GM12878 (cell line): ENCODE measurements around the gene FASTKD2. TPM values are rescaled to one million over a fixed set of nuclear protein-coding genes. Genes with fewer than 3 reads are reported as not detected.

Experiments
- ATAC-seq: fragments of 200-7000 bp; cut with Tn5 transposase; 3 replicates; pipeline ENCODE4 v1.9.1; 2020; ENCODE audit warnings: mild to moderate bottlenecking, moderate library complexity
- BruUV-seq: library from RNA; stranded (reverse); fragments of 400-500 nt; replicated peaks from 2 replicates; lab custom pipeline; 2021; lab: Mats Ljungman, UMichigan
- CTCF ChIA-PET: fragments of 300-600 bp; sonication (Branson Sonifier 250); formaldehyde crosslinking; extraction: SDS; loops from one replicate; lab custom pipeline; 2021; ENCODE audit warnings: inconsistent platforms; lab: Yijun Ruan, JAX
- POLR2A ChIA-PET: fragments of 350-600 bp; formaldehyde crosslinking; extraction: SDS; loops from one replicate; lab custom pipeline; 2021; ENCODE audit warnings: inconsistent platforms; lab: Charles Lee
- RAD21 ChIA-PET: fragments of 300-600 bp; sonication (Branson Sonifier 250); formaldehyde crosslinking; loops from one replicate; lab custom pipeline; 2023; ENCODE audit warnings: antibody characterized with exemption; ENCODE audit not compliant: unreplicated experiment; lab: Charles Lee
- SMC1A ChIA-PET: fragments of 300-600 bp; sonication (Branson Sonifier 250); formaldehyde crosslinking; loops from one replicate; lab custom pipeline; 2023; ENCODE audit not compliant: unreplicated experiment, uncharacterized antibody; lab: Charles Lee
- DNase-seq: peaks from one replicate; pipeline ENCODE4 v3.0.0-alpha.2; 2011; ENCODE audit warnings: low read depth, low spot score
- FAIRE-seq: peaks from 3 replicates; lab custom pipeline; 2011; peaks lifted over from hg19 to GRCh38; lab: Jason Lieb, UNC
- H2AFZ ChIP-seq: 2 replicates; pipeline ENCODE4 v1.6.0; 2011; ENCODE audit warnings: low read depth, low read length, control low read depth; ENCODE audit not compliant: control insufficient read depth
- H3K27ac ChIP-seq: 2 replicates; pipeline ENCODE4 v1.5.1; 2011; ENCODE audit warnings: control low read depth; ENCODE audit not compliant: control insufficient read depth, insufficient read depth
- H3K27me3 ChIP-seq, 2 experiments: replicated peaks in 1 of 2; 2 replicates each; pipeline versions ENCODE4 v1.6.0 to v1.6.1; 2011; ENCODE audit warnings: low read length in 1 of 2; ENCODE audit not compliant: control insufficient read depth in 2 of 2, insufficient read depth in 2 of 2
- H3K36me3 ChIP-seq, 2 experiments: 2 replicates each; pipeline ENCODE4 v1.5.1; 2011; ENCODE audit warnings: low read length in 1 of 2; ENCODE audit not compliant: control insufficient read depth in 2 of 2, insufficient read depth in 2 of 2
- H3K4me1 ChIP-seq: 2 replicates; pipeline ENCODE4 v1.6.1; 2011; ENCODE audit warnings: mild to moderate bottlenecking, low read length, moderate library complexity, mixed read lengths; ENCODE audit not compliant: control insufficient read depth, insufficient read depth
- H3K4me2 ChIP-seq: 2 replicates; pipeline ENCODE4 v1.6.0; 2011; ENCODE audit warnings: control low read depth; ENCODE audit not compliant: control insufficient read depth, insufficient read depth
- H3K4me3 ChIP-seq: fragments of 200-600 bp; sonication (generic); 2 replicates; pipeline ENCODE4 v1.5.1; 2016
- H3K79me2 ChIP-seq: 2 replicates; pipeline ENCODE4 v1.6.0; 2011; ENCODE audit warnings: low read length; ENCODE audit not compliant: control insufficient read depth, insufficient read depth
- H3K9ac ChIP-seq: 2 replicates; pipeline ENCODE4 v1.8.0; 2011; ENCODE audit warnings: low read length, control low read depth, mixed read lengths; ENCODE audit not compliant: control insufficient read depth, insufficient read depth
- H3K9me3 ChIP-seq: replicated peaks from 3 replicates; pipeline ENCODE4 v1.5.1; 2011; ENCODE audit warnings: mild to moderate bottlenecking, low read length; ENCODE audit not compliant: control insufficient read depth, insufficient read depth
- H4K20me1 ChIP-seq: 2 replicates; pipeline ENCODE4 v1.6.0; 2011; ENCODE audit not compliant: control insufficient read depth, insufficient read depth
- E4F1 ChIP-seq: fragments of 450-650 bp; IDR thresholded peaks from 2 replicates; pipeline ENCODE4 v1.6.1; 2018; ENCODE audit warnings: borderline replicate concordance, mild to moderate bottlenecking; ENCODE audit not compliant: partially characterized antibody
- MTA3 ChIP-seq: IDR thresholded peaks from 2 replicates; pipeline ENCODE4 v1.6.1; 2012; ENCODE audit warnings: low read length, inconsistent platforms, borderline replicate concordance
- WRNIP1 ChIP-seq: IDR thresholded peaks from 2 replicates; pipeline ENCODE4 v1.6.1; 2011; ENCODE audit warnings: low read depth, low read length, improper control_type of control experiment, borderline replicate concordance
- ZBTB33 ChIP-seq: fragments of 450-650 bp; IDR thresholded peaks from 2 replicates; pipeline ENCODE4 v1.6.1; 2017; ENCODE audit warnings: mild to moderate bottlenecking
- WGBS: methylation state at CpG from one replicate; pipeline ENCODE4 v1.1.6; 2016; ENCODE audit warnings: low lambda C conversion rate; ENCODE audit not compliant: insufficient replicate concordance, insufficient coverage; ENCODE audit errors: missing lambda C conversion rate; 5-methylcytosine and 5-hydroxymethylcytosine counted together
- in situ Hi-C: fragments of 300-500 bp; cut with MboI; formaldehyde crosslinking; loops from 9 replicates; pipeline ENCODE4 v1.14.3; 2018; ENCODE audit warnings: mixed read lengths
- intact Hi-C: fragments of 100-400 bp; cut with micrococcal nuclease; formaldehyde crosslinking; loops from one replicate; pipeline ENCODE4 v1.14.2; 2022; ENCODE audit not compliant: unreplicated experiment
- polyA plus RNA-seq, 11 experiments: library from polyadenylated mRNA; depleted of rRNA in 4 of 11; unstranded in 6 of 11; stranded (reverse) in 5 of 11; fragments of >200 nt; fragmentation: Nextera tagmentation in 4 of 11; fragmentation: Illumina TruSeq in 1 of 11; extraction: Ambion mirVana in 4 of 11; extraction: Trizol in 1 of 11; gene quantifications; 1 replicate in 1 of 11; 2 replicates in 10 of 11; pipeline versions ENCODE4 v1.2.1 to v1.2.3, GENCODE V29; 2011 to 2016; ENCODE audit warnings: inconsistent platforms in 2 of 11, missing spikeins in 2 of 11, low read depth in 1 of 11
- total RNA-seq, 4 experiments: library from RNA; depleted of rRNA in 3 of 4; stranded (reverse); fragments of >200 nt in 3 of 4; fragmentation: Illumina TruSeq in 1 of 4; extraction: Trizol in 1 of 4; gene quantifications; 2 replicates each; pipeline versions ENCODE4 v1.2.1 to v1.2.3, GENCODE V29; 2013 to 2021
- TF ChIP-seq, protein P1 (sequence below): fragments of 450-650 bp; formaldehyde crosslinking; IDR thresholded peaks from 2 replicates; pipeline ENCODE4 v1.4.0; 2022; ENCODE audit warnings: mild to moderate bottlenecking, moderate library complexity

The FASTKD2 gene
- total and polyA plus RNA-seq, 10 of the 15 experiments (the other 5 are each of a cell fraction or from before 2014, with no cell fraction given): 32.1 to 115 (median 52.3) TPM

DNA sequence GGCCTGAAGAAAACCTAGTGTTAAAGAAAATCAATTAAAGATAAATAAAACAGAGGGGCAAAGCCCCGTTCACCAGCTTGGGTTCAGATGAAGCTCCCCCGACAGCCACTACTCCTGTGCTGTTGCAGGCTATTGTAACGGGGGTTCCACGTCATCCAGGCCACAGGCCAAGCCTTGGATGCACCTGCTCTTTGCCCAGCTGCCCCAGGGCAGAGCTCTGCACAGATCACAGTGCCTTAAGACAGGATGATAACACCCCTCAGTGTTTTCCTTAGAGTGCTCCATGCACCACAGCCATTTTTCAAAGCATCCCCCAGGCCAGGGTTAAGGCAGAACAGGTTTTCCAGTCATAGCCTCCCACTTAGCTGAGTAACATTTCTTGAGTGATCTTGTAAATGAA is 32.0 kb downstream of the FASTKD2 start:
- ChIA-PET CTCF (interaction anchor here (1.4 to 1.7 kb wide), 3 partner anchors 15 to 680 kb away, joined by 3 to 5 read pairs (median 3); no protein-coding TSS in a partner anchor), POLR2A (interaction anchor here (0.5 kb wide), 1 partner anchor 16 kb away, joined by 3 read pairs; no protein-coding TSS in a partner anchor), SMC1A (interaction anchor here (0.6 to 1.5 kb wide), 3 partner anchors 528 to 676 kb away, joined by 3 to 5 read pairs (median 3); no protein-coding TSS in a partner anchor), RAD21 (no interaction called here)
- BruUV-seq: no TSS peak
- TF ChIP-seq WRNIP1: no peak
- TF ChIP-seq MTA3: no peak
- no peak for TF ChIP-seq ZBTB33
- no peak for TF ChIP-seq E4F1
- TF ChIP-seq, protein P1, sequence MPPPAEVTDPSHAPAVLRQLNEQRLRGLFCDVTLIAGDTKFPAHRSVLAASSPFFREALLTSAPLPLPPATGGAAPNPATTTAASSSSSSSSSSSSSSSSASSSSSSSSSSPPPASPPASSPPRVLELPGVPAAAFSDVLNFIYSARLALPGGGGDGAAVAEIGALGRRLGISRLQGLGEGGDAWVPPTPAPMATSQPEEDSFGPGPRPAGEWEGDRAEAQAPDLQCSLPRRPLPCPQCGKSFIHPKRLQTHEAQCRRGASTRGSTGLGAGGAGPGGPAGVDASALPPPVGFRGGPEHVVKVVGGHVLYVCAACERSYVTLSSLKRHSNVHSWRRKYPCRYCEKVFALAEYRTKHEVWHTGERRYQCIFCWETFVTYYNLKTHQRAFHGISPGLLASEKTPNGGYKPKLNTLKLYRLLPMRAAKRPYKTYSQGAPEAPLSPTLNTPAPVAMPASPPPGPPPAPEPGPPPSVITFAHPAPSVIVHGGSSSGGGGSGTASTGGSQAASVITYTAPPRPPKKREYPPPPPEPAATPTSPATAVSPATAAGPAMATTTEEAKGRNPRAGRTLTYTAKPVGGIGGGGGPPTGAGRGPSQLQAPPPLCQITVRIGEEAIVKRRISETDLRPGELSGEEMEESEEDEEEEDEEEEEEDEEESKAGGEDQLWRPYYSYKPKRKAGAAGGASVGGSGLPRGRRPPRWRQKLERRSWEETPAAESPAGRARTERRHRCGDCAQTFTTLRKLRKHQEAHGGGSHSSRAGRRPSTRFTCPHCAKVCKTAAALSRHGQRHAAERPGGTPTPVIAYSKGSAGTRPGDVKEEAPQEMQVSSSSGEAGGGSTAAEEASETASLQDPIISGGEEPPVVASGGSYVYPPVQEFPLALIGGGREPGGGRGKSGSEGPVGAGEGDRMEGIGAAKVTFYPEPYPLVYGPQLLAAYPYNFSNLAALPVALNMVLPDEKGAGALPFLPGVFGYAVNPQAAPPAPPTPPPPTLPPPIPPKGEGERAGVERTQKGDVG (CRISPR knock-in tag): no peak
- peaks cover 3% of the 10 kb centered on the region for H3K4me1 ChIP-seq
- FAIRE-seq (no peak), DNase-seq (no peak), ATAC-seq (no peak)
- no peak overlapping the region for H3K9ac ChIP-seq
- no peaks in the 10 kb centered on the region for H3K27me3 ChIP-seq
- intact Hi-C loops: loop anchor here (10.0 kb wide), 1 partner anchor 367 kb away; the partner anchor contains the start of gene KLF7
- H4K20me1 ChIP-seq: no peaks in the 10 kb centered on the region
- no peaks in the 10 kb centered on the region for H3K79me2 ChIP-seq
- in situ Hi-C loops: loop anchor here (5.0 kb wide), 1 partner anchor 675 kb away; no protein-coding TSS in a partner anchor
- H3K27ac ChIP-seq: no peak overlapping the region
- H2AFZ ChIP-seq: no peak overlapping the region
- no peak overlapping the region for H3K4me2 ChIP-seq
- H3K4me3 ChIP-seq: no peak overlapping the region
- no peaks in the 10 kb centered on the region for H3K9me3 ChIP-seq
- H3K36me3 ChIP-seq: peaks cover 2 to 12% of the 10 kb centered on the region in 2 experiments
- 98% methylated on average over 4 of the region's 4 CpGs for WGBS
